ENCODE measurements around the gene NTSR1.

NTSR1 gene

DNA sequence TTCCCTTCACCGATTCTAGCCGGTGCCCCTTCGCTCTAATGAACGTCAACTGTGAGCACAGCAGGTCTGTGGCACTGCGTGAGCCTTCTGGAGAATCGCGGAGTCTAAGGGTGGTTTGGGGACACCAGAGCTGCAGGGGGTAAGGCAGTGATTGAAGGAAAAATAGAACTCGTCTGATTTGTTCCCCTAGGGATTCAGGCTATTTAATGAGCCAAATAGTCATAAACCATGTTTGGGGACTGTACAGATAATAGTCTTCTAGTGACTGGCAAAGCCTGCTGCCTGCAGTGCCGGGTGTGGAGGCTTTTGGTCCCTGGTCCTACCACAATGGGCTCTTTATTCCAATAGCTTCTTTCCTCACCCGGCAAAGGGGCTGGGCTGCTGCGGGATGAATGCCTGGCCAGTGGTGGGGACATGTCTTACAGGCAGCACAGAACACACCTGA lies 11.1 kb upstream of the NTSR1 start:
- Histone ChIP-seq H3K36me3 (replicated peaks) (no peaks in the 10 kb centered on the region), H3K27ac (no peak overlapping the region), H3K4me3 (ENCODE audit: low read depth, low read length) (no peak overlapping the region), H3K27me3 (replicated peaks) (peaks cover 3% of the 10 kb centered on the region)
- DNase-seq: no peak
- TF ChIP-seq, protein P1, sequence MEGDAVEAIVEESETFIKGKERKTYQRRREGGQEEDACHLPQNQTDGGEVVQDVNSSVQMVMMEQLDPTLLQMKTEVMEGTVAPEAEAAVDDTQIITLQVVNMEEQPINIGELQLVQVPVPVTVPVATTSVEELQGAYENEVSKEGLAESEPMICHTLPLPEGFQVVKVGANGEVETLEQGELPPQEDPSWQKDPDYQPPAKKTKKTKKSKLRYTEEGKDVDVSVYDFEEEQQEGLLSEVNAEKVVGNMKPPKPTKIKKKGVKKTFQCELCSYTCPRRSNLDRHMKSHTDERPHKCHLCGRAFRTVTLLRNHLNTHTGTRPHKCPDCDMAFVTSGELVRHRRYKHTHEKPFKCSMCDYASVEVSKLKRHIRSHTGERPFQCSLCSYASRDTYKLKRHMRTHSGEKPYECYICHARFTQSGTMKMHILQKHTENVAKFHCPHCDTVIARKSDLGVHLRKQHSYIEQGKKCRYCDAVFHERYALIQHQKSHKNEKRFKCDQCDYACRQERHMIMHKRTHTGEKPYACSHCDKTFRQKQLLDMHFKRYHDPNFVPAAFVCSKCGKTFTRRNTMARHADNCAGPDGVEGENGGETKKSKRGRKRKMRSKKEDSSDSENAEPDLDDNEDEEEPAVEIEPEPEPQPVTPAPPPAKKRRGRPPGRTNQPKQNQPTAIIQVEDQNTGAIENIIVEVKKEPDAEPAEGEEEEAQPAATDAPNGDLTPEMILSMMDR (IDR thresholded peaks at IDR 0.05; ENCODE audit: low read depth, low read length, missing control alignments): no peak
- in situ Hi-C loops (cut with HindIII; ENCODE audit: low pct_ligation_motif_present, low sequenced_read_pairs): no loop called here

DNA sequence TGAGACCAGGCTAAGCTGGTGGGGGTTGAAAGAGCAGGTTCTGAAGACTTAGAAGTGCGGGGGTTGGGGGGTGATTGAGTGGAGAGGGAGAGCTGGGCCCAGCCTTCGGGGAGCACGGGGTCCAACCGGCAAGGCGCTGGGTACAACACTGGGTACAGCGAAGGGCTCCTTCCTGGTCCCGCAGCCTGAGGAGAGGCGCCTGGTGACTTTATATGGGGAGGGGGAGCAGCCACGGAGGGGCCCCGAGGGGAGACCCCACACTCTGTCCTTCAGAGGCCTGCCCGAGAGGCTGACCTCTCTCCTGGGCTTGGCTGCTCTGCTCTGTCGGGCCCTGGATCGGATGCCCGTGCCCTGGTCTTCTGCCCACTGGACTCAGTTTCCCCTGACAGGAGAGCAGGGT lies 10.4 kb upstream of the NTSR1 start:
- Histone ChIP-seq H3K4me3 (ENCODE audit: low read depth, low read length) (no peak overlapping the region), H3K36me3 (replicated peaks) (no peaks in the 10 kb centered on the region), H3K27me3 (replicated peaks) (peaks cover 3% of the 10 kb centered on the region), H3K27ac (no peak overlapping the region)
- no peak for DNase-seq
- in situ Hi-C loops (cut with HindIII; ENCODE audit: low pct_ligation_motif_present, low sequenced_read_pairs): no loop called here
- TF ChIP-seq, protein P1 (IDR thresholded peaks at IDR 0.05; ENCODE audit: low read depth, low read length, missing control alignments): no peak

DNA sequence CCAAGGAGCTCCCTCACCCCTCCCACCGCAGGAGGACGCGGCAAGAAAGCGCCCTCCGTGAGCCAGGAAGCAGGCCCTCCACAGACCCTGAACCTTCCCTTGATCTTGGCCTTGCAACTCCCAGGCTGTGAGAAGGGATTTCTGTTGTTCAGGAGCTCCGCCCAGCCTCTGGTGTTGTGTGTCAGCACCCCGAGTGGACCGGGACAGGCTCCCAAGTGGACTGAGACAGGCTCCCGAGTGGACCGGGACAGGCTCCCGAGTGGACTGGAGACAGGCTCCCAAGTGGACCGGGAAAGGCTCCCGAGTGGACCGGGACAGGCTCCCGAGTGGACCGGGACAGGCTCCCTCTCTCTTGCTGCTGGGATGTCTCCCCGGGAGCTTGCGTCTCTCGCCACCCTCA lies 9.3 kb upstream of the NTSR1 start:
- Histone ChIP-seq H3K27ac (no peak overlapping the region), H3K36me3 (replicated peaks) (no peaks in the 10 kb centered on the region), H3K27me3 (replicated peaks) (no peaks in the 10 kb centered on the region), H3K4me3 (ENCODE audit: low read depth, low read length) (no peak overlapping the region)
- TF ChIP-seq, protein P1 (IDR thresholded peaks at IDR 0.05; ENCODE audit: low read depth, low read length, missing control alignments): no peak
- DNase-seq: no peak
- in situ Hi-C loops (cut with HindIII; ENCODE audit: low pct_ligation_motif_present, low sequenced_read_pairs): no loop called here

DNA sequence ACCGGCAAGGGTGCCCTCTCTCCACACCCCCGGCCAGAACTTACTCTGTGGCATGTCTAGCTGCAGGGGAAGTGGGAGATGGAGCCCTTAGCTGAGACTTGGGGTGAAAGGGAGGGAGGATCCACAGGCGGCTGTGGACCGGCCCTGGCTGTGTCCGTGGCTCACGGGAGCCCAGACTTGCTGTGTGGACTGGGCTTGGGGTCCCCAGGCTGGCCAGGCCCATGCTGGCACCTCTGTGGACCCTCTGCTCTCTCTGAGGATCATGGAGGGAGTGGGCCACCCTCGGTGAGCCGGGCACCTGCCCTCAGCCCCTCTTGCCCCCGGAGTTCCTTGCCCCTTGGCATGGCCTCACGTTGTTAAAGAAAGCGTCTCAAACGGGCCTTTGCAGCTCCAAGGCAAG lies 8.9 kb upstream of the NTSR1 start:
- in situ Hi-C loops (cut with HindIII; ENCODE audit: low pct_ligation_motif_present, low sequenced_read_pairs): no loop called here
- TF ChIP-seq, protein P1 (IDR thresholded peaks at IDR 0.05; ENCODE audit: low read depth, low read length, missing control alignments): no peak
- Histone ChIP-seq H3K27ac (no peak overlapping the region), H3K36me3 (replicated peaks) (no peaks in the 10 kb centered on the region), H3K27me3 (replicated peaks) (no peaks in the 10 kb centered on the region), H3K4me3 (ENCODE audit: low read depth, low read length) (no peak overlapping the region)
- no peak for DNase-seq

DNA sequence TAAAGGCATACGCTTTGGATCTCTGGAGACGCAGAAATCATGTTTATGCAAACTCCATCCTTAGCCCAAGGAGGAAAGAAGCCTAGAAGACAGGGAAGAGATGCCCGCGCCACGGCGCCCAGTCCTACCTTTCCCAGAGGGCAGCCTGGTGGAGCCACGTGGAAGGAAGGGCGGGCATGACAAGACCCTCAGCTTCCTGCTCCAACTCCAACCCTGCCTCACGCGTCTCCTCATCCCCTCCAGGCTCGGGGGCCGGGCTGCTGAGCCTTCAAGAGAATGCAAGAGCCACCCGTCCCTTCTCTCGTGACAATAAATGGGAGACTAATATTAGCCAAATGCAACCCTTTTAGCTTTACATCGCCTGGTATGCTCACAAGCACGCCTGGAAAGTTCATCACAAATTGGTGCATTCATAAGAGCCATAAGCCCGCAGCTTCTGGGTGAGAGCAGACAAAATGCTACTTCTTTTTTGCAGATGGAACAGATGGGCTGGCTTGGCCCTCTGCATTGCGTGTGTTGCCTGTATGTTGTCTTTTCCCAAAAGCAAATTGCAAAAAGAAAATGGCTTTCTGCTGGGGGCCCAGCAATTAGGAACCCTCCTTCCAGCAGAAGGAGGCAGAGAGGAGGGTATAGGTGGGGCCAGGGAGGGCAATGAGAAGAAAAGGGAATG lies 8.2 kb upstream of the NTSR1 start:
- Histone ChIP-seq H3K4me3 (ENCODE audit: low read depth, low read length) (no peak overlapping the region), H3K27me3 (replicated peaks) (no peaks in the 10 kb centered on the region), H3K36me3 (replicated peaks) (no peaks in the 10 kb centered on the region), H3K27ac (no peak overlapping the region)
- TF ChIP-seq, protein P1 (IDR thresholded peaks at IDR 0.05; ENCODE audit: low read depth, low read length, missing control alignments): no peak
- in situ Hi-C loops (cut with HindIII; ENCODE audit: low pct_ligation_motif_present, low sequenced_read_pairs): no loop called here
- no peak for DNase-seq
